Karpas-422 (cell line): ENCODE results near the gene NEU2. TPM values are rescaled to one million over a fixed set of nuclear protein-coding genes. Genes with fewer than 3 reads are reported as not detected.

ENCODE experiments used
- DNase-seq: peaks from one replicate; pipeline ENCODE4 v3.0.0-alpha.2; 2015
- H2AFZ ChIP-seq: fragments of 200-600 bp; sonication (generic); 2 replicates; pipeline ENCODE4 v1.6.1; 2014; ENCODE audit warnings: antibody characterized with exemption, low read length, mixed read lengths
- H3K27ac ChIP-seq: fragments of 200-600 bp; sonication (generic); 2 replicates; pipeline ENCODE4 v1.5.1; 2014; ENCODE audit warnings: mild to moderate bottlenecking, low read length, moderate library complexity
- H3K27me3 ChIP-seq: fragments of 200-600 bp; sonication (generic); 2 replicates; pipeline ENCODE4 v1.6.1; 2014; ENCODE audit warnings: low read length, mixed read lengths
- H3K36me3 ChIP-seq: fragments of 200-600 bp; sonication (generic); 2 replicates; pipeline ENCODE4 v1.6.1; 2014; ENCODE audit warnings: low read length, mixed read lengths; ENCODE audit not compliant: insufficient read depth
- H3K4me1 ChIP-seq: fragments of 200-600 bp; sonication (generic); 2 replicates; pipeline ENCODE4 v1.6.1; 2014; ENCODE audit warnings: mild to moderate bottlenecking, low read length, mixed read lengths
- H3K4me2 ChIP-seq: fragments of 200-600 bp; sonication (generic); 2 replicates; pipeline ENCODE4 v1.6.1; 2014; ENCODE audit warnings: low read length, low read depth, mild to moderate bottlenecking; ENCODE audit not compliant: poor library complexity, severe bottlenecking
- H3K4me3 ChIP-seq: fragments of 200-600 bp; sonication (generic); 2 replicates; pipeline ENCODE4 v1.5.1; 2014; ENCODE audit warnings: mild to moderate bottlenecking, antibody characterized with exemption, low read length, mixed read lengths
- H3K79me2 ChIP-seq: fragments of 200-600 bp; sonication (generic); 2 replicates; pipeline ENCODE4 v1.6.1; 2014; ENCODE audit warnings: mild to moderate bottlenecking, low read length, mixed read lengths
- H3K9ac ChIP-seq: fragments of 200-600 bp; sonication (generic); 2 replicates; pipeline ENCODE4 v1.6.0; 2014; ENCODE audit warnings: low read length
- H3K9me2 ChIP-seq: fragments of 200-600 bp; sonication (generic), shearing (Covaris generic); replicated peaks from 2 replicates; pipeline ENCODE4 v1.6.0; 2014; ENCODE audit warnings: mild to moderate bottlenecking, low read length, moderate library complexity; ENCODE audit not compliant: insufficient read depth
- H3K9me3 ChIP-seq: fragments of 300-700, 200-600 bp; sonication (generic); 2 replicates; pipeline ENCODE4 v1.6.1; 2014; ENCODE audit warnings: low read length, mixed read lengths
- H4K20me1 ChIP-seq: fragments of 200-600 bp; sonication (generic); 2 replicates; pipeline ENCODE4 v1.6.1; 2014; ENCODE audit warnings: mild to moderate bottlenecking, antibody characterized with exemption, low read length, low read depth; ENCODE audit not compliant: insufficient read depth
- total RNA-seq: library from RNA; depleted of rRNA; stranded (reverse); fragments of >200 nt; shearing (Covaris generic); gene quantifications from 2 replicates; pipeline ENCODE4 v1.2.3, GENCODE V29; 2014; ENCODE audit warnings: low replicate concordance

The NEU2 gene
- total RNA-seq, 1 experiment from 2014 or later = not detected

DNA sequence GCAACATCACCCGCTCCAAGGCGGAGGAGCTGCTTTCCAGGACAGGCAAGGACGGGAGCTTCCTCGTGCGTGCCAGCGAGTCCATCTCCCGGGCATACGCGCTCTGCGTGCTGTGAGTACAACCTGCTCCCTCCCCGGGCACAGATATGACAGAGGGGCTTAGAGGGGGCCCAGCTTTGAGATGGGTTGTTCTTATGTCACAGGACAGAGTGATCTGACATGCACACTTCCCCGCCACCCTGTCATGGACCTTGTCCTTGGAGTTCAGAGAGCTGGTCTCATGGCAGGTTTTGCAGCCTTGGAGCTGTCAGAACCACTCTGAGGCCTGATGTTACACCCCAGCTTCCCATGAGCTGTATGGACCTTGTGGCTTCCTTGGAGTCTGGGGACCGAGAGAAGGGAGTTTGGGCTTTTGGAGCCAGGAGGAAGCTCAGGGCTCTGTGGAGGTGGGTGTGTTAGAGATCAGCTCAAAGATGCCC is 28.1 kb downstream of the NEU2 start:
- Histone ChIP-seq H3K27me3 (no peaks in the 10 kb centered on the region), H3K36me3 (peaks cover 15% of the 10 kb centered on the region), H4K20me1 (peaks cover 40% of the 10 kb centered on the region), H3K4me2 (peak overlapping the region; percentile 100), H3K4me3 (peak overlapping the region; percentile 83), H3K4me1 (peaks cover 51% of the 10 kb centered on the region), H3K9me3 (no peaks in the 10 kb centered on the region), H3K79me2 (peaks cover 50% of the 10 kb centered on the region), H3K27ac (peak overlapping the region; percentile 98), H3K9ac (peak overlapping the region; percentile 90), H3K9me2 (no peaks in the 10 kb centered on the region), H2AFZ (no peak overlapping the region; the same call in 1 of the 2 replicates)
- no peak for DNase-seq

GRCh38 chr2:233060980-233061590 is 28.6 kb downstream of the NEU2 start:
- Histone ChIP-seq H3K27me3 (no peaks in the 10 kb centered on the region), H2AFZ (no peak overlapping the region), H3K9me3 (no peaks in the 10 kb centered on the region), H4K20me1 (peaks cover 40% of the 10 kb centered on the region), H3K4me3 (peak overlapping the region; percentile 83), H3K4me1 (peaks cover 53% of the 10 kb centered on the region), H3K9me2 (no peaks in the 10 kb centered on the region), H3K36me3 (peaks cover 17% of the 10 kb centered on the region), H3K79me2 (peaks cover 53% of the 10 kb centered on the region), H3K27ac (peak overlapping the region; percentile 98), H3K9ac (peak overlapping the region; percentile 90), H3K4me2 (peak overlapping the region; percentile 100)
- DNase-seq = peak; percentile 89

GRCh38 chr2:233061591-233062450 is 29.3 kb downstream of the NEU2 start:
- Histone ChIP-seq H3K79me2 (peaks cover 60% of the 10 kb centered on the region), H3K9me2 (no peaks in the 10 kb centered on the region), H3K36me3 (peaks cover 25% of the 10 kb centered on the region), H3K27me3 (no peaks in the 10 kb centered on the region), H4K20me1 (peaks cover 40% of the 10 kb centered on the region), H3K9ac (peak overlapping the region; percentile 90), H3K4me3 (peak overlapping the region; percentile 83), H3K4me2 (peak overlapping the region; percentile 100), H3K27ac (peak overlapping the region; percentile 98), H2AFZ (no peak overlapping the region), H3K9me3 (no peaks in the 10 kb centered on the region), H3K4me1 (peaks cover 60% of the 10 kb centered on the region)
- peak; percentile 84 for DNase-seq

GRCh38 chr2:233062451-233062850 is 30.0 kb downstream of the NEU2 start:
- Histone ChIP-seq H3K27ac (peak overlapping the region; percentile 98), H3K9me3 (no peaks in the 10 kb centered on the region), H3K4me1 (peaks cover 67% of the 10 kb centered on the region), H2AFZ (no peak overlapping the region), H3K4me2 (peak overlapping the region; percentile 100), H3K36me3 (peaks cover 31% of the 10 kb centered on the region), H3K79me2 (peaks cover 66% of the 10 kb centered on the region), H3K9me2 (no peaks in the 10 kb centered on the region), H4K20me1 (peaks cover 40% of the 10 kb centered on the region), H3K27me3 (no peaks in the 10 kb centered on the region), H3K4me3 (peak overlapping the region; percentile 83), H3K9ac (peak overlapping the region; percentile 90)
- no peak for DNase-seq

- Histone ChIP-seq H3K27me3 (no peaks in the 10 kb centered on the region), H3K36me3 (peaks cover 34% of the 10 kb centered on the region), H3K79me2 (peaks cover 71% of the 10 kb centered on the region), H3K9me3 (no peaks in the 10 kb centered on the region), H3K9ac (peak overlapping the region; percentile 90), H3K4me1 (peaks cover 71% of the 10 kb centered on the region), H3K27ac (peak overlapping the region; percentile 98), H3K4me3 (peak overlapping the region; percentile 83), H4K20me1 (peaks cover 45% of the 10 kb centered on the region), H3K4me2 (peak overlapping the region; percentile 100), H3K9me2 (no peaks in the 10 kb centered on the region), H2AFZ (no peak overlapping the region)
- DNase-seq = no peak
Observed at GRCh38 chr2:233062946-233063268, 30.4 kb downstream of the NEU2 start.

DNA sequence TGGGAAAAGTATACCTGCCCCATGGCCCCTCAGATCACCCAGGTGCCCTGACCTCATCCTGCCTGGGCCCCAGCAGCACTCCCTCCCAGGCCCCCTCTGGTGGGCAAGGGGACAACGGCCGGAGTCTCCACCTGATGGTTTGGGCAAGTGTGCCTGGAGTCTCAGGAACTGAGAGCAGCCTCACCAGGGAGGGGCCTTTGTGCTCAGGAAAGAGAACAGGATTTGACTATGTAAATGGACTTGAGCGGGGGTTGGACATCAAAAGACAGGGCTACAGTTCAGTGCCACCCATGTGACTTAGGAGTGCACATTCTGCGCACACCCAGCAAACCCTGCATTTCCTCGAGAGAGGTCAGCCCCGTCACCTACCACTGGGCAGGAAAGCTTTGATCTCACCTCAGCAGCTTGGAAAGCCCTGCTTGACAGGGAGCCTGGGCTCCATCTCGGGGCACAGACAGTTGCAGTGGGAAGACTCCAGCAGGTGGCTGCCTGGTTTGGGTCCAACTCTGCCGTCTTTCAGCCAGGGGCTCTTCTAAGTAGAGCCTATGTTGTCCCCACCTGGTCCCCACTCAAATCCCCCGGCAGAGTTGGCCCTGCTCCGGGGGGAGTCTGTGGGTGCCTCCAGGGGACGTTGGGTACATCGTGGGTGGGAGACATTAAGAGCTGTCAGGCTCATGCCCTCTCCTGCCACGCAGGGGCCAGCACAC is 30.9 kb downstream of the NEU2 start:
- H3K36me3 ChIP-seq = peaks cover 34% of the 10 kb centered on the region
- peak overlapping the region; percentile 98 for H3K27ac ChIP-seq
- peaks cover 76% of the 10 kb centered on the region for H3K79me2 ChIP-seq
- H2AFZ ChIP-seq = no peak overlapping the region
- peak overlapping the region; percentile 83 for H3K4me3 ChIP-seq
- H3K9me2 ChIP-seq = no peaks in the 10 kb centered on the region
- no peaks in the 10 kb centered on the region for H3K27me3 ChIP-seq
- peak overlapping the region; percentile 100 for H3K4me2 ChIP-seq
- peak overlapping the region; percentile 90 for H3K9ac ChIP-seq
- H3K9me3 ChIP-seq = no peaks in the 10 kb centered on the region
- peak; percentile 92 for DNase-seq
- peaks cover 46% of the 10 kb centered on the region for H4K20me1 ChIP-seq
- H3K4me1 ChIP-seq = peaks cover 74% of the 10 kb centered on the region

DNA sequence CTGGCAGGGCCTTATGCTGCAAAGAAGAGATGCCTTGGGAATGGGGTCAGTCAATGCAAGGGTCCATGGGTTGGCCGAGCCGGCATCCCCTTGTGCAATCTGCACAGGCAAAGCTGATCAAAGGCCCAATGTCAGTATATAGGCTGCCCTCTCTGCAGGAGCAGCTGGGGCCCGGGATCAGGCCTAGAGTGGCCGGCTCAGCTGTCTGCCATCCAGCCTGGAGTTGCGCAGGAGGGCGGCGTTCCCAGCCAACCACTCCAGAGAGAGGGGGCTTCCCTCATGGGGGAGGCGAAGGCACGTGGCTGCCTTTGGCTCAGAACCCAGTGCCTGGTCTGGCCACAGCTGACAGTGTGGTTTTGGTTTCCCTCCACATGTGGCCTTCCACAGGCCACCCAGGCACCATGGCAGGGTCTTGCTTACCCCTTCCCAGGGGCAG is 31.5 kb downstream of the NEU2 start:
- no peak overlapping the region for H3K27ac ChIP-seq
- H3K9me3 ChIP-seq = no peaks in the 10 kb centered on the region
- peaks cover 34% of the 10 kb centered on the region for H3K36me3 ChIP-seq
- H3K79me2 ChIP-seq = peaks cover 82% of the 10 kb centered on the region
- H3K9me2 ChIP-seq = no peaks in the 10 kb centered on the region
- no peak overlapping the region for H2AFZ ChIP-seq
- H3K27me3 ChIP-seq = no peaks in the 10 kb centered on the region
- H3K4me2 ChIP-seq = peak overlapping the region; percentile 100
- no peak overlapping the region for H3K9ac ChIP-seq
- H3K4me3 ChIP-seq = peak overlapping the region; percentile 83; the same call in 1 of the 2 replicates
- DNase-seq = no peak
- H4K20me1 ChIP-seq = peaks cover 49% of the 10 kb centered on the region
- H3K4me1 ChIP-seq = peaks cover 79% of the 10 kb centered on the region
